ENCODE data around the gene MLIP. TPM values are rescaled to one million over a fixed set of nuclear protein-coding genes. Genes with fewer than 3 reads are reported as not detected.
A peak's percentile ranks its signal among the peaks of the same experiment; 100 is the strongest.

MLIP gene
- total RNA-seq, 1 donor from 2014 or later = 0.44 TPM

DNA sequence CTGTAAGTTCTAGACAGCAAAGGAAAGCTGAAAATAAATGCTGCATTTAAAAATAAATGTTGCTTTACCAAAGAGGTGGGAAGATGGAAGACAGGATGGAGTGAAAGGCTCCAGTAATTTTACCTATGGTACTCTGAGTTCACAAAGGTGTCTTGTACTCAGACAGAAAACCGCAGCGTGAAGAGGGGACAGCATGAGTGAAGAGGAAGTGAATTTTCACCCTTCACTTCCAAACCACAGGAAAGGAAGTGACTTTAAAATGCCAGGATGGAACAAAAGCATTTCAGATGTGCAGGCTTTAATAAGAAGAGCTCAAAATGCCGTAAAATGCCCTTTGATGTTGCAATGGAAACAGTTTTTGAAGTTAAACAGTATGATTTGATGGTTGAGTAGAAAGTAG lies 105.8 kb downstream of the MLIP start:
- H3K36me3 Mint-ChIP-seq (ENCODE audit: unreplicated experiment) = no peaks in the 10 kb centered on the region
- peaks cover 2% of the 10 kb centered on the region for H3K27me3 Mint-ChIP-seq (ENCODE audit: unreplicated experiment)
- TF ChIP-seq, protein P1, sequence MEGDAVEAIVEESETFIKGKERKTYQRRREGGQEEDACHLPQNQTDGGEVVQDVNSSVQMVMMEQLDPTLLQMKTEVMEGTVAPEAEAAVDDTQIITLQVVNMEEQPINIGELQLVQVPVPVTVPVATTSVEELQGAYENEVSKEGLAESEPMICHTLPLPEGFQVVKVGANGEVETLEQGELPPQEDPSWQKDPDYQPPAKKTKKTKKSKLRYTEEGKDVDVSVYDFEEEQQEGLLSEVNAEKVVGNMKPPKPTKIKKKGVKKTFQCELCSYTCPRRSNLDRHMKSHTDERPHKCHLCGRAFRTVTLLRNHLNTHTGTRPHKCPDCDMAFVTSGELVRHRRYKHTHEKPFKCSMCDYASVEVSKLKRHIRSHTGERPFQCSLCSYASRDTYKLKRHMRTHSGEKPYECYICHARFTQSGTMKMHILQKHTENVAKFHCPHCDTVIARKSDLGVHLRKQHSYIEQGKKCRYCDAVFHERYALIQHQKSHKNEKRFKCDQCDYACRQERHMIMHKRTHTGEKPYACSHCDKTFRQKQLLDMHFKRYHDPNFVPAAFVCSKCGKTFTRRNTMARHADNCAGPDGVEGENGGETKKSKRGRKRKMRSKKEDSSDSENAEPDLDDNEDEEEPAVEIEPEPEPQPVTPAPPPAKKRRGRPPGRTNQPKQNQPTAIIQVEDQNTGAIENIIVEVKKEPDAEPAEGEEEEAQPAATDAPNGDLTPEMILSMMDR (IDR thresholded peaks at IDR 0.05; ENCODE audit: partially characterized antibody, unreplicated experiment) = no peak
- DNase-seq = no peak
- peaks cover 14% of the 10 kb centered on the region for H3K4me1 Mint-ChIP-seq (ENCODE audit: low read depth, unreplicated experiment)
- no peaks in the 10 kb centered on the region for H3K9me3 Mint-ChIP-seq (ENCODE audit: unreplicated experiment)
- no peak overlapping the region for H3K27ac Mint-ChIP-seq (ENCODE audit: unreplicated experiment)
- H3K4me3 Mint-ChIP-seq (ENCODE audit: unreplicated experiment) = no peak overlapping the region

DNA sequence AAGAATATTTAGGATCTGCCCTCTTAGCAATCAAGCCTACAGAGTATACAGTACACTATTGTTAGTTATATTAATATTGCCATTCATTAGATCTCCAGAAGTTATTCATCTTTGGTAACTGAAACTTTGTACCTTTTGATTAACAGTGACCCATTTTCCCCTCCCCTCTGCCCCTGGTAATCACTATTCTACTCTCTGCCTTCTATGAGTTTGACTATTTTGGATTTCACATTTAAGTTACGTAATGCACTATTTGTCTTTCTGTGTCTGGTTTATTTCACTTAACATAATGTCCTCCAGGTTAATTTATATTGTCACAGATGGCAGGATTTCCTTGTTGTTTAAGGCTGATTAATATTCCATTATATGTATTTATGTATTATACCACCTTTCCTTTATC lies 111.0 kb downstream of the MLIP start:
- DNase-seq = no peak
- peaks cover 8% of the 10 kb centered on the region for H3K36me3 Mint-ChIP-seq (ENCODE audit: unreplicated experiment)
- H3K9me3 Mint-ChIP-seq (ENCODE audit: unreplicated experiment) = no peaks in the 10 kb centered on the region
- no peak overlapping the region for H3K27ac Mint-ChIP-seq (ENCODE audit: unreplicated experiment)
- no peak overlapping the region for H3K4me3 Mint-ChIP-seq (ENCODE audit: unreplicated experiment)
- no peaks in the 10 kb centered on the region for H3K4me1 Mint-ChIP-seq (ENCODE audit: low read depth, unreplicated experiment)
- TF ChIP-seq, protein P1 (IDR thresholded peaks at IDR 0.05; ENCODE audit: partially characterized antibody, unreplicated experiment) = no peak
- H3K27me3 Mint-ChIP-seq (ENCODE audit: unreplicated experiment) = no peaks in the 10 kb centered on the region

DNA sequence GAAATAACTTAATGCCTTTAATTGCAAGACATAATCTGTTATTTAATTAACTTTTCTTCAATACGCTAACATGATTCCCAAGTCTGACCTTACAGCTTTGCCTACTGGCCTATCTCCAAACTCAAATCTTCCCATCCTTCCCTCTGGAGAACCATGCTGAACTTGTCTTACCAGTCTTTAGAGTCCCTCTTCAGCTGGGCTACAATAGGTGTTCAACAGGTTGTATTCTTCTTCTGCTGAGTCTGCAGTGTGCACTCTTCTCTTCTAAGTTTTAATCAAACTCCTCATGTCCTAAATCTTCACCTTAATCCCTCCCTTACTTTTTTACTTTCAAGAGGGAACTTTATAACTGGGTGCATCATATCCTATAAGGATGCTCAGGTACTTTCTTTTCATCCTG lies 121.5 kb downstream of the MLIP start:
- Mint-ChIP-seq H3K9me3 (ENCODE audit: unreplicated experiment) (peaks cover 4% of the 10 kb centered on the region), H3K4me3 (ENCODE audit: unreplicated experiment) (no peak overlapping the region), H3K36me3 (ENCODE audit: unreplicated experiment) (no peaks in the 10 kb centered on the region), H3K27ac (ENCODE audit: unreplicated experiment) (no peak overlapping the region), H3K4me1 (ENCODE audit: low read depth, unreplicated experiment) (peaks cover 4% of the 10 kb centered on the region), H3K27me3 (ENCODE audit: unreplicated experiment) (no peaks in the 10 kb centered on the region)
- DNase-seq = no peak
- TF ChIP-seq, protein P1 (IDR thresholded peaks at IDR 0.05; ENCODE audit: partially characterized antibody, unreplicated experiment) = no peak

DNA sequence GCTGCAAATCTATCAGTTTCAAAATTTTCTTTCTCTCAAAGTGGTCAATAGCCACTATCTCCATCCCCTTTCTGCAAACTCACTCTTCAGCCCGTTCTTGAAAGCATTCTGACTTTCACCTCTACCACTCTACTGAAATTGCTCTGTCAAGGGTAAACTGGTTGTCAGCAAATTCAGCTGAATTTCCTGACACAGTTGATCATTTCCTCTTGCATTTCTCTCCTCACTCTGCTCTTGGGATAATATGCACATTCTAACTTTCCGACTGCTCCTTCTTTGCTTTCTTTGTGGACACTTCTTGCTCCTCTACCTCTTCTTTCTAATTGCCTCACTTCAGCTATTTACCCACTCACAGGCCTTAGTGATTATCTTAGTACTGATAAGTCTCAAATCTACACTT lies 123.3 kb downstream of the MLIP start:
- Mint-ChIP-seq H3K4me3 (ENCODE audit: unreplicated experiment) (no peak overlapping the region), H3K9me3 (ENCODE audit: unreplicated experiment) (peaks cover 4% of the 10 kb centered on the region), H3K4me1 (ENCODE audit: low read depth, unreplicated experiment) (peaks cover 4% of the 10 kb centered on the region), H3K27me3 (ENCODE audit: unreplicated experiment) (no peaks in the 10 kb centered on the region), H3K36me3 (ENCODE audit: unreplicated experiment) (no peaks in the 10 kb centered on the region), H3K27ac (ENCODE audit: unreplicated experiment) (no peak overlapping the region)
- no peak for DNase-seq
- TF ChIP-seq, protein P1 (IDR thresholded peaks at IDR 0.05; ENCODE audit: partially characterized antibody, unreplicated experiment) = no peak

DNA sequence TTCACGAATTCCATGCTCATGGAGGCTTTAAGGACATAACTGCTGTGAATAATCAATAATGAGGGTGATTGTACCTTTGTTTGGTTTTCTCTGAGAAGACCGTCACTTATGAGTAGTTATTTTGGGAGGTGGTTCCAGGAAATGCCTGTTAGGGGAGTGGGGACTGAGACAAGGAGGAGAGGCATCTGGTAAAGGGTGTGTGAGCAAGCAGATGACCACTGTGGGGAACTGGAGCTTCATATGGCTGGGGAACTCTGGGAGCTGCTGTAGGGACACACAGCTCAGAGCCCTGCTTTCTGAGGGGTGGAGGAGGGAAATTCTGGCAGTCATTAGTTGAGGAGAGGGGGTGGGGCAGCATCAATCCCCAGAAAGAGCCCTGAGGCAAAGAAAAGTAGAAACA lies 125.7 kb downstream of the MLIP start:
- Mint-ChIP-seq H3K4me3 (ENCODE audit: unreplicated experiment) (no peak overlapping the region), H3K4me1 (ENCODE audit: low read depth, unreplicated experiment) (peaks cover 4% of the 10 kb centered on the region), H3K27ac (ENCODE audit: unreplicated experiment) (peak overlapping the region; percentile 65), H3K27me3 (ENCODE audit: unreplicated experiment) (no peaks in the 10 kb centered on the region), H3K9me3 (ENCODE audit: unreplicated experiment) (peaks cover 4% of the 10 kb centered on the region), H3K36me3 (ENCODE audit: unreplicated experiment) (no peaks in the 10 kb centered on the region)
- TF ChIP-seq, protein P1 (IDR thresholded peaks at IDR 0.05; ENCODE audit: partially characterized antibody, unreplicated experiment) = no peak
- DNase-seq = no peak
